Amygdala (tissue), 56 donors: ENCODE measurements around the gene SHROOM3.
A peak's percentile ranks its signal among the peaks of the same experiment; 100 is the strongest.

Source experiments
- DNase-seq, 56 donors: peaks; one replicate each; lab custom pipeline; 2025; lab: John Stamatoyannopoulos, UW

SHROOM3 gene

DNA sequence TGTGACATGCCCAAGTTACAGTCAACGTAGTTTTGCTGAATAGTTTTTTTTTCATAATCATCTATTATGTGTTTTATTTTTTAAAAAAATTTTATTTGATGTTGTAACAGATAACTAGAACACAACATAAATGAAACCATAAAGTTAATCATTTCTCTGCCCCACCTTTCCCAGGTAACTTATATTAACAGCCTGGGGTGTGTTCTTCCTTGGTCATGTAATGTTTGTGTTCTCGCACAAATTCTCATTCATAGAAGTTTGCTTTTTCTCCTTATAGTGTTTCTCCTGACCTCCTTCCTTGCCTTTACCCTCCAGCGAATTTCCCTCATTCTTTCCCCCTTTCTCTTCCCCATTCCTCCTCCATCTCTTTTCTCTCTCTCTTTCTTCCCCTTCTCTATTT, 248.1 kb downstream of the SHROOM3 start:
- DNase-seq: no peak

DNA sequence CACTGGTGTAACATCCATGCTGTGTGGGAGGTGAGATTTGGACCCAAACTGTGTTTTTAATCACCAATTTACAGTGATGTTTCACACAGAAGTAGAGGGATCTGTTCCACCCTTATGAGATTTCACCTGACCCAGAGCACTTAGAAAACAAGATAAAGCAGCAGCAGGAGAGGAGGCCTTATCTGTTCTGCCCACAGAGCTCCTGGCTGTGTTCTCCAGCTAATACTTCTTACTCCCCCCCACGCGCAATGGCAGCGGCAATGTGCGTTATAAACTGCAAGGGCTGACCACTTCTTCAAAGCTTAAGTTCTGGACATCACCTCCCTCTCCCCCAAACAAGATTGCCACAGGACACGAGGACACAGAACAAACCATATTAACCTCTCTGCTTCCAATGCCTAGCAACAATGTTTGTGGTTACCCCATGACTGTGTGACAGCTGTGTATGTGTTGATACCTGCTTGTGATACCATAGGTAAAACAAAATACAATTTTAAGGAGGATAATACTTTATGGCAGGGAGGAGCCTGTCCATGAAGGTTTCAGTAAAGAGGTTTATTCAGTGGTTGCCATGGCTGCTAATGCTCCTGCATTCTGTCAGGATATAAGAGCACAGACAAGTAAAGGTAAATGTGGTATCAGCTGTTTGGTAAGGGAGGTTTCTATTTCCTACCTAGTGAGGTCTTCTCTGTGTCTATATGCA, 252.9 kb downstream of the SHROOM3 start:
- peak in 1 of 56 donors; percentile 1 for DNase-seq

DNA sequence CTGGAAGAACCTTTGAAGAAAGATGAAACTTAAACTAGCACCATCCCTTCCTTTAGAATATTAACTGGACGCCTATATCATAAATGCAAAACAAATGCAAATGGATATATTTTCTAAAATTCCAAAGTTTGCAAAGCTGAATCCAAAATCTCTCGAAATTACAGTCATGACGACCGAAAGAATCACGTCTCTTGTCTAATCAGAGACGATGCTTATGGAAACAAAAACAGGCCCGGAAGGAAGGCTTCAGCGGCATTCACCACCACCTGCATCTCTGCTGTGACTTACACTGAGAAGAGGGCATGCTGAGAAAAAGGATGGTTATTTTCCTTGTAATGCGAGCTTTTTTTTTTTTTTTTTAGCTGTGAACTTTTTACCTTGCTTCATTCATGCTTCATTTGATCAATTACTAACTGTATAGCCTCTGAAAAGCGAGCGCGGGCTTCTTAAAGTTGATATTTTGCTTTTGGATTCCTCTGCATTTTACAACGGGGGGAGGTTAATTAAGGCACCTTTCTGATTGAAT, 253.7 kb downstream of the SHROOM3 start:
- DNase-seq: no peak

DNA sequence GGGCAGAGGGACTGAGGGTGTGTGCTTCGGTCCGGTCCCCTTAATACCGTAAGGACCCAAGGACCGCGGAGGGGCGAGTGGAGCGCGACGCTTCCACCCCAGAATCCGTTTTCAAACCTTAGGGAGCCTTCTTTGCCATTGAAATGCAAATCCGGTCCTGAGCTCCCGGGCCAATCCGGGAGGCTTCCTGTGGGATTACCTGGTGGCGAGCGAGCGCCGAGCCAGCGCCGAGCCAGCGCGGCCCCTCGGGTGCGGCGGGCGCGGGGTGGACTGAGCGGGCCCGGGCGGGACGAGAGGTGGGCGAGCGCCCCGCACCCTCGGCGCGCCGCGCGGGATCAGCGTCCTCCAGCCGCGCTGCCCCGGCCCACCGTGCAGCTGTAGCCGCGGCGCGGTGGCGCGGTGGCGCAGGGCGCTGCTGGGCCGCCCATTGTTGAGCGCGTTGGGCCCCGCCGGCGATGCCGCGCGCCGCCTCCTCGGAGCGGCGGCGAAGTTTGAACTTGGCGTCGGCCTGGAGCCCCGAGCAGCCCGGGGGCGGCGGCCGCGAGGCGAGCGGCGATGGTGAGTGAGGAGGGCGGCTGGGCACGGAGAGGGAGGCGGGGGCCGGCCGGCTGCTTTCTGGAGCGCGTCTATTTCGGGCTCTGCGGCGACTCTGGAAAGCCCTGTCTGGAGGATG, 254.3 kb downstream of the SHROOM3 start:
- DNase-seq: peak in 5 of 56 donors; percentile 3 to 31 (median 12)

DNA sequence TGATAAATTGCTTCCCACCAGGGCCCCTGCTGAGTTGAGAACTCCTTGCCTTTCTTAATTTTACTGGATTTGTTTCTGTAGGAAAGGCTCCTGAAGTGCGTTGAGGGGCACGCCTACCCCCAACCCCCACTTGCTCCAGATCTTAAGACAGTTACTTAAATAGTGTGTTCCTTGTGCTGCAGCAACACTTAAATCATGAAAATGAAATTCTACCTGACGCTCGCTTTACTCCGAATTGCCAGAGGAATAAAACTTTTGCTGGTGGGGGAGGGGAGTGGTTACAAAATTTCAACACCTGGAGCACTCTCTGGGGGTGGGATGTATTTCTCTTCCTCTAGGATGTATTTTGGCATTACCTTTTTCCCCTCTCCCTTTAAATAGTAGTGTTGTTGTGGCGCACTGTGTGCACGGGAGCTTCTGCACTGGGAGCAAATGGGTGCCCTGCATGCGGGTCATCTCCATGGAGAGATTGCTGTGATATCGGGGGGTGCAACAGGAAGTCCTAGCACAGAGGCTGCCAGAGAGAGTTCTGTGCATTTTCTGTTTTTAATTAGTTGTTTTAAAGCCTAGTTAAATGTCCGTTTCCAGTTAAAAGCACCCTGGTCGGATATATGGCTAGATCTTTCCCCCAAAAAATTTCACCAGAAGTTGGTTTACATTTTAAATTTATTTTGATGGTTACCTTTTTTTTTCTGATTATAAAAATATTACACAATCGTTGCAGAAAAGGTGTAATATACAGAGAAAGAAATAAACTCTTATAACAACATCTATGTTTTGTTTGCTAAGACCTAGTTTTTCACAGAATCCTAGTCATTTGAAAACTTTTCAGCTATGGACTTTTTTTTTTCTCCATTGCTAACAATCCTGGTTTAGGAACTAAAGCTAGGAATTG, 255.2 kb downstream of the SHROOM3 start:
- DNase-seq: no peak

DNA sequence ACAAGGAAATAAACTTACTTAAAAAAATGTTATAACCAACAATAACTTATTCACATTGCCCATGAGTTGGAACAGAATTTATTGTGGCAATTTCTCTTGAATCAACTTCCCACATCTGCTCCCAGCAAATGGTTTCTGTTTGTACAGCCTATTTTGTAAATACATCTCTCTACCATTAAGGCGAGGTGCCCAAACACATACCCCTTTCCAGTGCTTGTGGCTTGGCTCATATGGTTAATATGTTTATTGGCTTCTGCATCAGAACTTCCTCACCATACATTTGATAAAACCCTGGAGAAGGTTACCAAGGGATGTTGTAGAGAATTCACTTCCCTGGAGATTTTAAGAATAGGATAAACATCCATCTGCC, 255.9 kb downstream of the SHROOM3 start:
- no peak for DNase-seq

DNA sequence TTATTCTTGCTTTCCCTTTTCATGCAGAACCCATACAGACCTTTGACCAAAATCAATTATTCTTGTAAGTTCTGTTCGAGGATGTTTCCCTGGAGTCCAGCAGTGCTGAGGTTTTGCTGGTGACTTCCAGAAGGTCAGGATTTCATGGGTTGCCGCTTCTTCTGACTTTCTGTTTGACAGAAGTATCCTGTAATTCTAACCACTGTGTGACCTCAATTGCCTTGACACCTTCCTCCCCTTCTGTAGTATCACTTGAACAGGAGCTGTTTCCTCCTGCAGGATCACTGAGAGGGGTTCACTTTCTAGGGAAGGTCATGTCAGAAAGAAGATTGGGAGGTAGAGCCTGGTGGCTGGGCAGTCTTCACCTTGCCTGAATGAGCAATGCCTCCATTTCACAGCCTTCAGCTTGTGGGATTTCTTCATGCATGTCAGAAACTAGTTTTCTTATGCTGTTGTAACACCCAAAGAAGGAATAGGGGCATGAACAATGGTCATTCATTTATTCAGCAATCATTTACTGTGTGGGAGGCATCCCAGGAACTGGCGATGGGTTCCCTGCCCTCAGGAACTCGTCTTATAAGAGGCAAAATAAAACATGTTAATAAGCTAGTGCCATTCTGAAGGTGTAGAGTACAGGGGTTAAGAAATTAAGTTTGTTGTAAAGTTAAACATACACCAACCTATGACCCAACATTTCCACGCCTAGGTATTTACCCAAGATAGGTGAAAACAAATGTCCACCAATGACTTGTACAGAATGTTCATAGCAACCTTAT, 257.0 kb downstream of the SHROOM3 start:
- DNase-seq: no peak

DNA sequence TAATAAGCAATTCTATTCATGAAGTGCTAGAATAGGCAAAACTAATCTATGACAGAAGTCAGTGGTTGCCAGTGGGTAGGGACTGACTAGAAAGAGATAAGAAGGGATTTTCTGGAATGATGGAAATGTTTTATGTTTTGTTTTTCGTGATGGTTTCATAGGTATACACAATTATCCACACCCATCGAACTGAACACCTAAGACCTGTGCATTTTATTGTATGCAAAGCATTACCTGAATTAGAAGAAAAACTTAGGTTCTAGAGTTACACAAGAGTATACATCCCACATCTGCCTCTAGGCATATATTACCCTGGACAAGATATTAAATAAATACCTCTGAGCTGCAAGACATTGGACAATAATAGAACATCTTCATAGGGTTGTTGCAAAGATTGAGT, 257.7 kb downstream of the SHROOM3 start:
- DNase-seq: no peak

DNA sequence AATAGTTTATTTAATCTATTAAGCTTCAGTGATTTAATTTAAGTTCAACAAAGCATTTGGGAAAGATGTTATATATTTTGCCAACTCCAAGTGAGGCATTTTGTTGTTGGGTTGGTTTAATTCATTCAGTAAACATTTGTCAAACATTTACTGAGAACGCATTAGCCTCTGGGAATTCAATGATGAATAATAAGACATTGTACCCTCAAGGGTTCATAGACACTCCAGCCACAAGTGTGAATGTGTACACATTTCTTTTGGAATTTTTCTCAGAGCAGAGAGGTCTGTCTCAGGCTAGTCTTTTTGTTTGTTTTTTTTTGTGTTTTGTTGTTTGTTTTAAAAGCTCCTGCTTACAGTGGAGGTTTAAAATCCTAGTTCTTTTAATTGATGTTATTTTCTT, 259.0 kb downstream of the SHROOM3 start:
- no peak for DNase-seq

DNA sequence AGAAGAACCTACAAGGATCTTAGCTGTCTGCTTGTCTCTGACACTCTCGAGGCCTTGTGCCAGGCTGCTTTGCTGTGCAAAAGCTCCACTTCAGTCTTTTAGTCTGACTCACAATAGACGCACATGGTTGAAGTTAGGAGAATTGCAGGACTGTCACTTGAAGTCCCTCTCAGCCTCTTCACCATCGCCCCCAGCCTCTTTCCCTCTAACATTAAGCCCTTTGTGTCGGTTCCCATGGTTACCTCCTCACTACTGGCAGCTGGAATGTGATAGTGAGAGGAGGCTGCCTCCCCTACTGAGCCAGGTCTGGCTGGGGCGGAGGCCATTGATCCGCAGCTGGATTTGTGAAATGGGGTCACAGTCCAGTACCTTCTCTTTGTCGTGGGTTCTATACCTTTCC, 261.1 kb downstream of the SHROOM3 start:
- DNase-seq: no peak

DNA sequence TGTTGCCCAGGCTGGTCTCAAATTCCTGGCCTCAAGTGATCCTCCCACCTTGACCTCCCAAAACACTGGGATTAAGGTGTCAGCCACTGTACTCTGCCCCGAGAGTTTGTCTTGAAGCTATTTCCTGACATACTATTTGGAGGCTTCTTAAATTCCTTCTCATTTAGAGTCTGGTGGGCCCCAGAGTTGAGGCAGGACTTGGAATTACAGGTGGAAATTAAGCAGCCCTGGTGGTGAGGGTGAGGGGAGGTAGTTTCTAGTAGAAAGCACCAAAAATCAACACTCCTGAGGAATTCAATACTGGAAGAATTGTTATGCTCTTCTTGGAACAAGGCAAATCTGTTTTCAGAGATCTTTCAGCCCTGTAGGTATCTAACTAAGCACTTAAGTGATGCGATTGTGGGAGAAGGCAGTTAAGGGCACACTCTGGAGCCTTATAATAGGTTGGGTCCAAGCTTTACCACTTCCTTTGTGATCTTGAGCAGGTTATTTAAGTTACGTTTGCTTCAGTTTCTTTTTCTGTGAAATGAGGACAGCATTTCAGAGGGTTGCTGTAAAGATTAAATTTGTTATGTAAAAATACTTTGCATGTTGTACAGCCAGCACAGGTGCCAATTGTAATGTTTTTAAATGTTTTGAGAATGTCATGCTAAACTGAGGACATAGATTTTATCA, 262.2 kb downstream of the SHROOM3 start:
- DNase-seq: no peak

DNA sequence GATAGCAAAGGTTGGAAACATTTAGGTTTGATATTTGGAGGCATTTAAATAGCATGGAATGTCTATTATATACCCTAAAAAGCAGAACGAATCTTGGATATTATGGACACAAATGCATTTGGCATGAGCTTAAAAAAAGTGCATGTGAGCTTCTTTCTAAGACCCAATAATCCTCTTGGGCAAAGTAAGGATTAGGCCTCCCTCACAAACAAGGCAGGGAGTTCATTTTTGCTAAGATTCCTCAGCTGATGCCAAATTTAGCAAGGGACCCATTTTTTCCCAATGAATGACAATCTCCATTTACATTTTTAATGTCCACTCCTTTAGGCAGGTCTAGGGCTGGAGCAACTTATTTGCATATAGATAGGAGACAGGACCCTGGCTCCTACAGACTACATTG, 263.1 kb downstream of the SHROOM3 start:
- DNase-seq: no peak

DNA sequence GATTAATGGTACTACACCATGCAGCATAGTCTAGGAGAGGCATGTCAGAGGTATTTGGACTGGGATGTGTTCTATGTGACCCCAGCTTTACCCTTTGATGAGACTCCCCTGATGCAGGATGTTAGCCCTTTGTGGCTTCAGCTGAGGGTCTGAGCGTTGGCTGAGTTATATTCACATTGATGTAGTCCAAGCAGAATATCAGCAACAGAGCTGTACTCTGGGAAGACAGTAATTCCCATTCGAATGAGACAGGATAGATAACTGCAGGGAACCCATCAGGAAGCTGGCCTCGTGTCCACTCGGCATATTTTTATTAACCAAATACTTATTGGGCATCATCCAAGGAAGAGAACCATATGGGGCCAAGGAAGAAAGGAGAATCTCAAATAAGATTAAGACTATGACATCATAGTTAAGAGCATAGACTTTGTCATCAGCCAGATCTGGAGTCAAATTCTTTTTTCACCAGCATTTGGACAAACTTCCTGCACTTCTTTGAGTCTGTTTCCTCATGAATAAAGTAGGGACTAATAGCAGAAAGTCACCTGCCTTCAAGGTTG, 264.8 kb downstream of the SHROOM3 start:
- no peak for DNase-seq

DNA sequence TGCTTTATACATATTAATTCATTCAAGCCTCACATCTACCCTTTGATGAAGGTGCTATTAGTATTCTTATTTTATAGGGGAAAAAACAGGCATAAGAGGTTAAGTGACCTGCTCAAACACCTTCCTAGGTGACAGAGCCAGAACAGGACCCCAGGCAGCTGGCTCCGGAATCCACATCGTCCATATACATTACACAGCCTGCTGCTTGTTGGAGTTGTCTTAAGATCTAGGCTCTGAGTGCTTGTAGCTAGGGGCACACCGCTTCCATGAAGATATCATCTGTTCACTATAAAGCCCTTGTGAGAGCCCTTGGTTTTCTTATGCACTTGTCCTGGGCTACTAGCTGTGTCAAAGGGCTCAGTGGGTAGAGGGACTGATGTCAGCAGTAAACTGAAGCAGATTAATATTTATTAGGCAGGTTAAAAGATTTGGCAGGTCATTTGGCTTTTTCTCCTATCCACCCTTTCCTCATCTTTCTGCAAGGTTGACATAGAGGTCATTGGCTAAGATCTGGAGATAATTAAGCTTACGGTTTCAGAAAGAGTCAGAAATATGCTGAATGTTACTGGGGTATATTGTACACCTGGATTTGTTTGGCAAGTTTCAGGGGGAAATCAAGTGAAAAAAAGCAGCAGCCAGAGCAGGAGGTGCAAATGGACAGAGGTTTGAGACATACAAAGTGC, 267.6 kb downstream of the SHROOM3 start:
- no peak for DNase-seq

DNA sequence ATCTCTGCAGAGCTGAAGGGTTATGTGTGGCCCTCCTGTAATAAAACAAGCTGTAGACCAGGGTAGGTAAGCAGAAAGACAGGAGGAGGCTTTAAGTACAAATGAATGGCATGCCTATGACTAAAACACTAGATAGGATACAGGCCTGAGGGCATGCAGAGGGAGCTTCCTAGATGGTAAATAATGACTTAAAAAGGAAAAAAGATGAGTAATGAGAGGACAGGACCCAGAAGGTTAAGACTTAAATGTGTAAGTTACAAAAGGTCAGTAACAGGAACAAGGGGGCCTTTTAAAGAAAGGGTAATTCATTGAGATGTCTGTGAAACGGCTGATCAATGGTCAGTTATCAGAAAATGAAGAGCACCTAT, 268.1 kb downstream of the SHROOM3 start:
- DNase-seq: no peak

DNA sequence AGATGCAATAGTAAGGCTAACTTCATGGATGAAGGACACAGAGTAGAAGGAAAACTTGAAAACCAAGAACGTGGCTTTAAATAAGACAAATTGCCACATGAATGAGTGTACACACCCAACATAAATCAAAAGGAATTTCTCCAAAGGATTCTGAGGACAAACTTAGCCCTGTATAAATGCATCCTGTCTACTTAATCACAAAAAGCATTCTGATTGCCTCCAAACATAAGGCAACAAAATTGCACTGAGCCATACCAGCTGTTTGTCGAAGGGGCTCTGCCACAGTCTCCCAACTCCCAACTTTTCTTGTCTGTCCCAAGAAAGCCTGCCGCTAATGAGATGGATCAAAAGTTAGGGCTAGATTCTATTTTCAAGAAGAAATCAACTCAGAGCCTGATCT, 268.6 kb downstream of the SHROOM3 start:
- no peak for DNase-seq

DNA sequence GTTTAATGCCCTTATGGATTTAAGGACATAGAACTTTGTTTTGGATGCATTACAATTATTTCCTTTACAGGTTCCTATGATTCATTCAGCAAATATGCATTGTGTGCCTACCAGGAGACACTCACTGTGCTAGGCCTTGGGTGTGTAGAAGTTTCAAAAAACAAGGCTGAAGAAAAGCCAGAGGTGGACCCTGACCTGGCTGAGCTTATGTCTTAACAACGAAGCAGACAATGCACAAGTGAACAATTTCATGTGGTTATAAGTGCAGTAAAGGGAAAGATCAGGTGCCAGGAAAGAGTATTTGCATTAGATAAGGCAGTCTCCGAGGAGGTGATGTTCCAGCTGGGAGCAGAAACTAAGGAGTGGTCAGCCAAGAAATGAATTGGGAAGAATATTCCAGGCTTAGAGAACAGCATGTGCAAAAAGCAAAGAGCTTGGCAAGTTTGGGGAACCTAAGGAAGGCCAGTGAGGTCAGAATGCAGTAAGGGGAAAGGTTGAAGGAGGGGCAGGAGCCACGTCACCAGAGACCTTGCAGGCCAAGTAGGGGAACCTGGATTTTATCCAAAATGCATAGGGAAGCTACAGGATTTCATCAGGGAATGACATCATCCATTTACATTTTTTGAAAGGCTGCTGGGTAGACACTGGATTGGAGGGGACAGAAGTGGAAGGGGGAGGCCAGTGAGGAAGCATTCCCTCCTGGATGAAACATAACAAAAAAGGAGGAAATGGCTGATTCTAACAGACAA, 269.3 kb downstream of the SHROOM3 start:
- no peak for DNase-seq

DNA sequence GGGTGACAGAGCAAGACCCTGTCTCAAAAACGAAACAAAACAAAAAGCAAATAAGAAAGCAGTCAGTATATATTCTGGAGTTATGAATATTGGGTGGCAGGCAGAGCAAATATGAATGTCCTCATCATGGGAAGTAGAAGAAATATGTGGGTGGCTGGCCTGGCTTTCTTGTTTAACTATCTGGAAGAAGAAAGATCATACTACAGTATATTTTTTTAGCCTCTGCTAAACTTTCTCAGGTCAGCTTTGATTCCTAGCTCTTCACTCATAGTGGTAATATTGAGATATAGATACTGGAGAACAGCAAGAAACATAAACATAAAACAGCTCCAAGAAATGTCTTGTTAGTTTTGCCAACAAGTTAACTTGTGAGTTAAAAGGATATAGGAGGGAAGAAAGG, 270.4 kb downstream of the SHROOM3 start:
- no peak for DNase-seq
